SK-N-DZ (cell line): ENCODE measurements around the gene DCLK1.

Experiments
- DNase-seq: peaks from one replicate; pipeline ENCODE4 v3.0.0-alpha.2; 2015; ENCODE audit warnings: low spot score

DCLK1 gene

DNA sequence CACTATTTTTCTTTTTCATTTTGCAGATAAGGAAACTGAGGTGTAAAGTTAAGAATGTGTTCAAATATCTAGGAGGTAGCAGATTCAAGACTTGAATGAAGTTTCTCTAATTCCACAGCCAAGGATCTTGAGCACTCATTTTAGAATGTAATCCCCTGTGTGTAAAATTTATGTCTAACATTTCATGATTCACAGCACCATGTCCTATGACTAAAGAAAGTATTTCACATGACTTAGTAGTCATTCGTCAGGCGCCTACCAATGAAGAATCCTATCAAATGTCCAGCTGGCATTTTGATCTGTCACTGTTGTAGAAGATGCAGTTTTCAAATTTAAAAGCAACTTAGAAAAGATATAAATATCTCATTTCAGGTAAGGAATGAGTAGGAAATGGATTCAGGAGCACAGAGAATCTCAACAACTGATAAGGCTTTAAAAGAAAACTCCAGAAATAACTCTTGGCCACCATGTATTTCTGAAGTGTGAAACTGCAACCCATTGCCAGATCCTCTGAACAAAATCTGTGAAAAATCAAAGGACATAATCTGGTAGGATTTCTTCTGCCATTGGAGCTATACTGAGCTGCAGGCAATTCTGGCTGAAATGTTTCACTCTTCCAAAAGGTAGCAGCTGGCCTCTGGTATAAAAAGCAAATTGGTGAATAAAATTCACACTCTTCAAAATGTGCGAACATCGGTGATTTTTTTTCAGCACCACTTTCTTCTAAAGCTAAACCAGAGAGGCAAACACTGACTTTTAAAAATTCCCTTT is 92.2 kb downstream of the DCLK1 start:
- DNase-seq = no peak

DNA sequence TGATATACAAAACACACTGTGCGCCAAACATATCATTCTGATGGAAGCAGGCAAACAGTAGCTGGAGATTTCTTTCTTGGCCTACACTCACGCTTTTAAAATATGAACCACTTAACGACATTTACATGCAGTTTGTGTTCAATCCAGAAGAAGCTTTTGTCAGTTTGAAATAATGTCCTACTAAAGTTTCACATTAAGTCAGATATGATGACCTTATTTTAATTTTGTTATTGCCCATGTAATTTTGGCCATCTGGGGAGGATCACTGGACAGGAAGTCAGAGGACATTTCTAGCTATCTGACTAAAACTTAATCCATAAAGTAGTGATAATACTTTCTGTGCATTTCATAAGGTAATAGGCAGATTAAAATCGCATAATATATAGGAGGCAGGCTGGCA is 98.1 kb downstream of the DCLK1 start:
- DNase-seq = no peak

DNA sequence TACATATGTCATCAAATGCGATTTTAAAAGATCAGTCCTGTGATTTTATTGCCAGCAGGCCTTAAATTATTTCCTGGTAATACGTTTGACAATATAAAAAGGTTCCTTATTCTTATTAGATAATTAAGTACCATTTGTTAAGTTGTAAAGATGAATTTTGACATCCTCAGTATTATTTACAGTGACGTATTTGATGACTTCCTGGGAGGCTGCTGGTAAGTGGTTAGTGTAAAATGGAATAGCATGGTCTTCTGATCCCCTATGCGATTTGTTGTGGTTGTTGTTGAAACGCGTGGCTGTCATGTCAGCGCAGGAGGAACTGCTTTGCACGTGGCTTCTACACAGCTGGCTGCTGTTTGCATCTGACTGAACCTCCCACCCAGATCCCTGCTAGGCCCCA is 99.7 kb downstream of the DCLK1 start:
- no peak for DNase-seq

DNA sequence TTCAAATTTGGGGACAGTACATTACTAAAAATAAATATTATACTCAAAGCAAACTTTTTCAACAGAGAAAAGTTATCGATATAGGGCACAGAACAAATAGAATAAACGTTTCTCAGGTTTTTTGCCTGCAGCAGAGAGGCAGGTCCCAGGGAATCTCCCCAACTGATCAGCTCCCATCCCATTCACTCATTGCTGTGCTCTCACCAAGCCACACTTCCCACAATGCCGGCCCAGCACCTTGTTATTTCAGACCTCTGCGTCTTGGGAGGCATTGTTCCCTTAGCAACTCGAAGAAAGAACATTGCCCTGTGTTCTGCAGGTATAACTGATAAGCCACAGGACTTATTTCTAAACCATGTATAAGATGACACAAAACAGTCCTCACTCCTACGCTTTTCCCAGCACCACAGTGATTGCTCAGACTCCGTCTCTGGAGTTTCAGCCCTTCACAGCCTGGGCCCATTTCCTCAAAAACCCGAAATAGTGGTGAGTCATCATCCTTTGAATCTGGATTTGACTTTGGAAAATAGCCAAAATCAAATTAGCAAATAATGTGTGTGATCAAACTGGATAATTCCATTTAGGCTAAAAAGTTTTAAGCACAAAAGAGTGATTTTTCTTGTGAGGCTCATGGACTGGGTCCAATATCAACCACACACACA is 100.4 kb downstream of the DCLK1 start:
- DNase-seq = no peak

DNA sequence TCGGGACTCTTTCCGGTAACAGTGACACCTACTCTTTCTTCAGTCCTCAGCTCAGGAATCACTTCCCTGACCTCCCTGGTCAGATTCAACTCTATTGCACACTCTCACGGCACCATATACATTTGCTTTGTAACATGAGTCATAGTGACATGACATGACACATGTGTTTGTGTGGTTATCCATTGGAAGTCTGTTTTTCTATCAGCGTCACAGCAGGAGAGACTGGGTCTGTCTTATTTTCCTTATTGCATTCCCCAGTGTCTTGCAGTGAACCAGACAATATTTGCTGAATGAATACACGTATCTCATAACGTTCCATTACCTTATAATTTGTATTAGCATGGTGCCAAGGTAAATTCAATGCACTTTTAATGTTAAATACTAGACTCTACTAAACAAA is 102.0 kb downstream of the DCLK1 start:
- no peak for DNase-seq

DNA sequence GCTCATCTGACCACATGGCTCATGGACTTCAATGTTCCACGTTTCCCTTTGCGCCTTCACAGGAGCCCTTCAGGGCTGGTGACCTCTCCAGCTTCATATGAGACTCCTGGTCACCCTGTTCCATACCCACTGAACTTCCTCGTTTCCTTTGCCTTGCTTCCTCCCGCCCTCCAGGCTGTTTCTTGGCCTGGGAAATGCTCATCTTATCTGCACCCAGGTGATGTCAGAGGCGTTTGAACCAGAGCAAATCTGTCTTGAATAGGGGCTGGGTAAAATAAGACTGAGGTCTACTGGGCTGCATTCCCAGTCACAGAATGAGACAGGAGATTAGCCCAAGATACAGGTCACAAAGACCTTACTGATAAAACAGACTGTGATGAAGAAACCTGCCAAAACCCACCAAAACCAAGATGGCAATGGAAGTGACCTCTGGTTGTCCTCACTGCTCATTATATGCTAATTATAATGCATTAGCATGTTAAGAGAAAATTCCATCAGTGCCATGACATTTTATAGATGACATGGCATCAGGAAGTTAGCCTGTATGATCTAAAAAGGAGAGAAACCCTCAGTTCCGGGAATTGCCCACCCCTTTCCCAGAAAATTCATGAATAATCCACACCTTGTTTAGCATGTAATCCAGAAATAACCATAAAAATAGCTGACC is 102.7 kb downstream of the DCLK1 start:
- no peak for DNase-seq

DNA sequence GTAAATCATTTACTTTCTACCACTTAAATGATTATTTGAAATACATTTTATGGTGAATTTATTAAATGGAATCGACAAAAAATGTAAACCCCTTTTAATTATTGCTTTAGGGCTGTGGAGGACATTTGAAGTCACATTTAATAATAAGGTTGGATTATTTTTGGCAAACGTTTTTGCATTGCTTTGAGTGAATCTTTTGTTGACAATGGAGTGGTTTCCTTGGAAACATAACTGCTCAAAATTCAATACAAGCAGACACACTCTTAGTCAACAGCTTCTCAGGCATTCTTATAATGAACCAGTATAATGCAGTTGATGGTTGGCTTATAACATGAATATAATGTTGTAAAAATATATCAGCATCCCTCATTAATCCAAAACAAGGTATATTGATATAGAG is 104.7 kb downstream of the DCLK1 start:
- DNase-seq = no peak

DNA sequence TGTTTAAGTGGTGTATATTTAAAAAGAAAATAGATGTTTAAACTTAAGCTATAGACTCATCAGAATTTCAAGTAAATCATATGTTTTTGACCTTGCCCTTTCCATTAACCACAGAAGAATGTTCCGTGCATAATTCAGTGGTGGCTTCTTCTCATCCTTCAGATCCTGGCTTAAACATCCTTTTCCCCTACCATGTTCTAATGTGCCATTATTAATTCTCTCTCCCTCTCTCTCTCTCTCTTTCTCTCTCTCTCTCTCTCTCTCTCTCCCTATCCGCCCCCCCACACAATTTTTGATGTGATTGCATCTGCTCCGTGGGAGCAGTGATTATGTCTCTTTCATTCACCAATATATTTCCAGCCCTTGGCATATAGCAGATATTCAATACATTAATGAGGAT is 116.4 kb downstream of the DCLK1 start:
- no peak for DNase-seq

DNA sequence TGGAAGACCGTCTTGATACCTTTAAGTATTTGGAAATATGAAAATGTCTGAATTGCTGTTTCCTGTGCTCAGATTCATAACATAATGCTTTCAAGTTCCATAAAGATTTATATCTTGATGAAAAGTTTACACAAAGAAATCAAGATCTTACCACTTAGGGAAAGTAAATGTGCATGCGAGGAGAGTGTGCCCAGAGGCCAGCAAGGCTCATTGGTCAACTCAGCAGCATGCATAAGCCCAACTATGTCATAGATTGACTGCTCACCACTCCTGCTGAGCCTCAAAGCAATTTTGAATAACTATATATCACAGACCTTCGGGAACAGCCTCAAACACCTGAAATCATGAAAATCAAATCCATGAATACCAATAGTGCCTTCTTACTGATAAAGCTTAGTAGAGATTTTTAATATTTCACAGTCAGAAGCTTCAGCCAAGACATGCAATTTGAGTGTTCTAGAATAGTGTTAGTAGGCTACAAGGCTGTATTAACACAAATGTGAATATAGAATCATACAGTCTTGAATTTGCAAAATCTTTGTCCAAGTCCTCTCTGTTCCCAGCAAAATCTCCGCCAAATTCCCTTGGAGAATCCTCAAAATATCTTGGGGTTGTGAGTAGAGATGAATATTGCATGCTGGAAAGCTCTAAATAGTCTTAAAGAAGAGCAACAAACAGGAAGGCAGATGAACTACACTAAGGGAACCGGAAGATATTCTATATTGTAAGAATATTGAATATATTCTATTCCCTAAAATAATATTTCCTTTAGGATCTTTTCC is 124.1 kb downstream of the DCLK1 start:
- DNase-seq = no peak

DNA sequence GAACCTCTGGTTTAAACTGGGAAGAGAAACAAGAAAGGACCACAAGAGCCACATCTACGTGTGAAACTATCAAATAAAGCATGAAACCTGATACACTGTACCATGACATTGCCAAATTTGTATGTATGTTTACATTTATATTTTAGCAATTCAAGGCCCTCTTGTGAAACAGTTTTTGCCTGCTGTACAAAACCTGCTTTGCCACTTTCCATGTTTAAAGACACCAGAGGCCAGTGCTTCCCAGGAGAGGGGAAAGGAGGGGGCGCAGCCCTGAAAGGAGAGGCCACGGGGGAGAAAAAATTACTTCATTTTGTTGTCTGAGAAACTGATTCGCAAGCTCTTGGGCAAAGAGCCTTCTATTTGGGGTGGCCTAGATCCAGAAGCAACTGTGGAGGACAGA is 124.8 kb downstream of the DCLK1 start:
- DNase-seq = no peak

DNA sequence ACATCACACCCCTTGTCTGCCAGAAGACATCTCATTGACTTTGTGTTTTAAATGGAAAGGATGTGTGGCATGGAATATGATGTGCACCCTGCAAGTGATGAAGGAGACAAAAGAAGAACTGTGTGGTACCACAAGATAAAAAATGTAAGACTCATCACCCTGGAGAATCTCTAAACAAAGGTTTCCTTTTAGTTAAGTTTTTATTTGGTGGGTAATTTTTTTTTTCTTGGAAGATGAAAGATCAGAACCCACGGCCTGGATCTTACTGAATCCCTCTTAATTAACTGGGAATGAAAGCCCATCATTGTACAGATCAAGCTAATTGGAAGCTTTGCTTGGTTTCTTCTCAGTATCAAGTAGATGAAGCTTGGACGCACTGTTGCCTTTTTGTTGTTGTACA is 129.6 kb downstream of the DCLK1 start:
- no peak for DNase-seq

DNA sequence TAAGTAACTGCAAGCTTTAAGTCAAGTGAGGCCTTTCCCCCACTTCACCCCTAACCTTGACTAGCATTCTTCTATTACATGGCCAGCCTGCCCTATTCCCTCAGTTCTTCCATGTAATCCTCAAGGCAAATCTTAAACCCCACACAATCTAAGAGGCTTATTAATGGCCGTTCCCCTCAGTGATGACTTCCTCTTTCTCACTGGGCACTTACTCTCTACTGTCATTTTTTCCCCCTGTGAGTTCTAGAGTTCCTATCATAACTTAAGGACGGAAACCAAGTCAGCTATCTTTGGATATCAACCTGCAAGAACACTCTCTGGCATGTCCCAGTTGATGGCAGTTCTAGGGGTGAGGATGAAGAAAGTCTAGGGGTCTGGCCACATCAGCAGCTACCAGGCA is 131.2 kb downstream of the DCLK1 start:
- no peak for DNase-seq

DNA sequence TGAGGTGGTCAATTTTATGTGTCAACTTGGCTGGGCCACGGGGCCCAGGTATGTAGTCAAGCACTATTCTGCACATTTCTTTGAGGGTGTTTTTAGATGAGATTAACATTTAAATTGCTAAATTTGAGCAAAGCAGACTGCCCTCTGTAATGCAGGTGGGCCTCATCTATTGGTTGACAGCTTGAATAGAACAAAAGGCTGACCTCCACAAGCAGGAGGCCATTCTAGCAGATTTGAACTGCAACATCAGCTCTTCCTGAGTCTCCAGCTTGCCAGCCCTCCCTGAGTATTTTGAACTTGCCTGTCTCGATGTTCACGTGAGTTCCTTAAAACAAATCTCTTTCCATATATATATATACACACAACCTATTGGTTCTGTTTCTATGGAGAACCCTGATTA is 134.8 kb downstream of the DCLK1 start:
- no peak for DNase-seq

DNA sequence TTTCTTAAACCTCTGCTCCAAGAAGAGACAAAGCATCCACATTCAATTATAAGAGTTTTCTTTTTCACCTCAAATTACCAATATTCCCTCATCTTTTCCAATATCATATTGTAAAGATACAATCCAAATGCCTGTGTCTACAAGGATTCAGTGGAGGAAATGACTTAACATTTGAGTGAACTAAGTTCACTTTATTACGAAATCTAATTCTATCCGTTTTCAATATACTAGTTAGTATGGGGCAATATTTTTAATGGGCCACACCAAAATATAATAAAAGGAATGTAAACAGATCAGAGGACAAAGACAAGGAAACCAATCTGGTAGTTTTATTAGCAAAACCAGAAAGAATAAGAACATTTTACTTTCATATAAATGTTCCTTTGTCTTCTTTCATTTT is 136.0 kb downstream of the DCLK1 start:
- DNase-seq = no peak

DNA sequence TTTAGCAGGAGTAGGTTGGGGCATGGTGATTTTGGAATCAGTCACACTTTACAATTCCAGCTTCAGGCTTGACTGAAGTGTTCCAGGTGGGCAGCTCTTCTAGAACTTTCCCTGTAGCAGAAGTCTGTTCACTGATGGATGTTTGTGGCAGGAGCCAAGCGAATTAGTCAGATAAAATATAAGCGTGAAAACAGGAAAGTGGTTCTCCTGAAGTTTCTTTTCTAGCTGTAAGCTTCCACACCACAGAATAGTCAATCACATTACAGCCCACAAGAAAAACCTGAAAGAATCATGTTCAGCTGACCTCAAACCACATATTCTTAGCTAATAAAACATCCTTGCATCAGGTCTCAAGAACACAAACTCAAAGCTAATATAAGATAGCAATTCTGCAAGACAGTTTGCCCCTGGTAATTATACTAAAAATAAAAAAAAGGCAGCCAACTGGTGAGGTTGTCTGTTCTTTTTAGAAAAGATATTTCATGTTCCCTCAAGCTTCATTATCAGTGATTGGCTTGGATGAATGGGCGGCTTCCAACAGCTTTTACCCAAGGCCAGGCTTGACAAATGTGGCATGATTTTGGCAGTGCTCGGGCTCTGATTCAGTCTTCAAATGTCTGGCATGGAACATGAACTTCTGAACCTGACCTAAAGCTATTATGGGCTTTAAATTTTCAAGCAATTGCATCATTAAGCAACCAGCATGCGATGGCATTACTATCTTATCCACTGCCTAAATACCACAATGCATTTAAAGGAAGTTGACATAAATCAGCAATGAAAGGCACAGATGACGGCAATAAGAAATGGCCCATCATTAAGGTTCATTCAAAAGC is 136.8 kb downstream of the DCLK1 start:
- no peak for DNase-seq

DNA sequence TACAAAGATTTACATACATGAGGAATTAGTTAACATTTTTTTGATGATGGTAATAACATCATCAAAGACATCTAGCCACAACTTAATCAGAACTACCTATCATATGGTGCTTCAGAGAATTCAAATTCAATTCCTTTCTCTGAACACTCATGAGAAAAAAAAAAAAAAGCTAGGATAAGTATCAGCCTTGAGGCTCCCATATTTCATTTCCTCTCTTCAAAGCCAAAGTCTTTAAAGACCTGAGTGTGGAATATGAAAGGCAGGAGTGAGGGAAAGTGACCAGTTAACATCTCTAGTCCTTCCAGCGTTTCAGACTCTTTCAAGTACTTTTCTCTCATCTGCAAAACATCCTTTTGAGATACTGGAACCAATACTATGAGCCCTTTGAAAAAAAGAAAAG is 137.5 kb downstream of the DCLK1 start:
- DNase-seq = no peak

DNA sequence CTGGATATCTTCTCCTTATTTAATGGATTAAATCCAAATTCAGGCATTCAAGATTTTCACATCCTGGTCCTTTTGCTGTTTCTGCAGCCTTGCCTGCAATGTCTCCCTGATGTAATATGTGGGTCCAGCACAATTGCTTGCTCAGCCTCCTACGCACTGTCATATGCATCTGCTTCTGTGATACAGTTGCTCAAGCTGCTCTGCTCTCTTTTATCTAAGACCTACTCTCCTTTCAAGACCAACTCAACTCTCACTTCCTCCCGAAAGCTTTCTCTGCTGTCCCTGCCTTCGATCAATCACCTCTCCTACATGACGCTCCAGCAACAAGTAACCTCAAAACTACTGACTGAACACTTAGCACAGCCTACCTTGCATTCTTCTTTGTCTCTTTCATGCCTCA is 138.2 kb downstream of the DCLK1 start:
- no peak for DNase-seq

DNA sequence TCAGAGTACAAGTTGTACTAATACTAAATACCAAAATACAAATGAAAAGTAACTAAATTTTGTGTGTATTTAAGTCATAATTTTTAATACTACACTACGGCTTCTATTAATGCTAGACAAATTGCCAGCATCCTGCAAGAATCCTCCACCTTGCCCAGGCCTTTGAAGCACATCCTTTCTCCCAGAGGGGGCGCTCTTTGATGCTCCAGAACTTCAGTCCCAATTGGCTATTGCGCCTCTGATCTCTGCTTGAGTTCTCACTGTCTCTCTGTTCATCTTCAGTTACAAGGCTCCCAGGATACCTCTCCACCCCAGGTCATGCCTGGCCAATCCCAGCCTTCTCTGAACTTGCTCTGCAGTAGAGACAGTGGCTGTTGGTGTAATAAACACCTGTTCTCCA is 141.0 kb downstream of the DCLK1 start:
- no peak for DNase-seq

DNA sequence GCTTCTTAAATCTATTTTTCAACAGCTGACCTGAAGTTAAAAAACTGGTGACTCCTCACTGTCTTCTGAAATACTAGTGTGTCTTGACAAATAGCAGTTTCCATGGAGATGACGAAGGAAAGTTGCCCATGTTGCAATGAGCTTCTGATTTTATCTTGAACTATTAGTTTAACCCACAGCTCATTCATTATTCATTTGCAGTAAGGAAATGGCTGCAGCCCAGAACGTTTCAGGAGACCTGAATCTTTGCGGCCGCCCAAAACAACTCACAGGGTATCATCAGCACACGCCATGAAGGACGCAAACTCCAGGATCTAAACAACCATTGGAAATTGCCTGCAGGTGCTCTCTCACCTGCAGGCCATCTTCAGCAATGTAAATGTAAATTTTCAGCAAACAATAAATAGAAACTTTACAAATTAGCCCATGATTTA is 142.5 kb downstream of the DCLK1 start:
- DNase-seq = peak; percentile 24

DNA sequence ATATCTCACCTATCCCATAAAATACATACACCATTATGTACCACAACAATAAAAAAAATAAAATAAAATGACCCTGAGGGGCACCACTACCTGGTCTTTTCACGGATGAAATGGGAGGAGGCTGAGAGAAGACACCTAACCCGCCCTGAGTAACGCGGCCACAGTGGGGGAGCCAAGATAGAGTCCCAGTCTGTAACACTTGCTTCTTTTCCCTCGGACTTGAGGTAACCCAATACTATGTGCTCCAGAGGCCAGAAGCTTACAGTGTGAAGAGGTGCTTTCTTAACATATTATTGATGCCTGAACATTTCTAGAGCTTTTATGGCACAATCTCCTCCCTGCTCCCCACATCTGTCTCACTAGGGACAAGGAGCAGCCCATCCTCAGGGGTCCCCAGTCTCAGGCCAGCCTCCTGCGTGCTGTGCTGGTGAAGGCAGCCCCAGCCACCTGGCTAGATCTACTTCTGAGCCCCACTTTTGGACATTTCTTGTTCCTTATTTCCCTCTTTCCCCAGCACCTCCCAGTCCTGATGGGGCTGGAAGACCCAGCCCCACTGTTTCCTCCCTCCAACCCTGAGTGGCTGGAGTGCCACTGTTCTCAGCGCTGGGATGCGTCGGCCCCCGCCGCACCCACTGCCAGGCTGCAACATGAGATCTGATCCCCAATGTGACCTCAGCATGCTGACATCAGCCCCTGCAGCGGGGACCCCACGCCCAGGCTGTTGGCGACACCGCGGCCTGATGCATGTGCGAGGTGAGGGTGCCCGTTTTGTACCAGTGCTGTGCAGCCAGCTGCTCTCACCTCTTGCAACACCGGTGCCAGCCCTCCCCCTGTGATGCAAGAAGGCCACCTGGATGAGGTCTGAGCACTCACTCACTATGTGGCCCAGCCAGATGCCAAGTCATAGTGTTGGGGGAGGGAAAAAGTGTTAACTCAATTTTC is 143.3 kb downstream of the DCLK1 start:
- no peak for DNase-seq
